ENCODE measurements around the gene AFDN.

Gene AFDN

GRCh38 chr6:167882244-167882643 is 55.5 kb downstream of the AFDN start:
- no peak for DNase-seq

GRCh38 chr6:167888098-167888497 is 61.4 kb downstream of the AFDN start:
- no peak for DNase-seq

GRCh38 chr6:167892835-167893815 is 66.4 kb downstream of the AFDN start:
- no peak for DNase-seq

- no peak for DNase-seq
Observed at GRCh38 chr6:167894965-167895364, 68.3 kb downstream of the AFDN start.

GRCh38 chr6:167896648-167897047 is 69.9 kb downstream of the AFDN start:
- DNase-seq = no peak

GRCh38 chr6:167898673-167899311 is 72.1 kb downstream of the AFDN start:
- DNase-seq = peak; percentile 61

- DNase-seq = no peak
Observed at GRCh38 chr6:167904791-167905190, 78.1 kb downstream of the AFDN start.

- DNase-seq = no peak
Observed at GRCh38 chr6:167906899-167907298, 80.2 kb downstream of the AFDN start.

- peak; percentile 37 for DNase-seq
Observed at GRCh38 chr6:167907837-167908681, 81.3 kb downstream of the AFDN start.

- no peak for DNase-seq
Observed at GRCh38 chr6:167910007-167910406, 83.3 kb downstream of the AFDN start.

- DNase-seq = no peak
Observed at GRCh38 chr6:167910652-167911051, 83.9 kb downstream of the AFDN start.

- DNase-seq = no peak
Observed at GRCh38 chr6:167912494-167912893, 85.8 kb downstream of the AFDN start.

GRCh38 chr6:167913699-167914098 is 87.0 kb downstream of the AFDN start:
- no peak for DNase-seq

- DNase-seq = no peak
Observed at GRCh38 chr6:167915139-167915538, 88.4 kb downstream of the AFDN start.

GRCh38 chr6:167917551-167918154 is 90.9 kb downstream of the AFDN start:
- no peak for DNase-seq

GRCh38 chr6:167918548-167919278 is 92.0 kb downstream of the AFDN start:
- DNase-seq = no peak

- no peak for DNase-seq
Observed at GRCh38 chr6:167919349-167919748, 92.6 kb downstream of the AFDN start.

- DNase-seq = no peak
Observed at GRCh38 chr6:167920165-167920564, 93.5 kb downstream of the AFDN start.

GRCh38 chr6:167921831-167922230 is 95.1 kb downstream of the AFDN start:
- DNase-seq = no peak

- DNase-seq = no peak
Observed at GRCh38 chr6:167925026-167925425, 98.3 kb downstream of the AFDN start.

- no peak for DNase-seq
Observed at GRCh38 chr6:167927246-167927645, 100.5 kb downstream of the AFDN start.

GRCh38 chr6:167928111-167928510 is 101.4 kb downstream of the AFDN start:
- no peak for DNase-seq
